ENCODE measurements around the gene EMP2.
"Not testable (repeated sequence)": the region's sequence is repeated elsewhere in the genome, so short reads cannot be mapped to it uniquely, and the experiment has no call there.

Gene EMP2

DNA sequence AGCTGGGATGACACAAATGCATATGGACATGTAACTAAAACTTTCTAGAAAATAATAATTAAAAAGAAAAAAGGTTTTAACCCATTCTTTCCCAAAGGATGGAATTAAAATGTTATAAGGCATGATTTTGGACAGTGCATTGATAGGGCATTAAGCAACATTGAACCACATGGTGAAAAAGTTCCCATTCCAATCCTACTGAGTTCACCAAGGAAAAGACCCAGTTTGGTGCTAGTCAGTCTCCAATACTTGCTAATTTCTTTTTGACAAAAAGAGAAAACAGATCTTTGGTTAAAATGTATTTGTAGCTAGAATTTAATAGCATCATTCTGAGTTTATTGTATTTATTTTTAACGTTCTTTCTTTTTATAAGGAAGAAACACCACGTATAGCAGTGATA is 28.1 kb downstream of the EMP2 start:
- DNase-seq (ENCODE audit: low spot score), result peak; percentile 29

DNA sequence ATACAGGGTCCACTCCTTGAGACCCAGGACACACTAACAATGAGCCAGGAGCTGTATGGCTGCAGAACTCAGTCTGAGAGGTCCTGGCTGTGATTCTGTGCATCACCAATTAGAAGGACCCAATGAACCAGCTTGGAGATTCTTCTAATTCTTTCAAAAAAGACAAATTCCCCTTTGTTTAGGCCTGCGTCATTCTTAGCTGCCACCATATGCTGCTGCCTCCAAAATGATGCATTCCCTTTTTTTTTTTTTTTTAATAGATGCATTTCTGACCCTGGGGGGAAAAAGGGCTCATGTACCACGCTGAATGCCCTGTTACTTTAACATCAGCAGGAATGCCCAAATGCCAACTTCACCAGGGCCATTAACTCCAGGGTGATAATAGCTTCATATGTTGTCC is 28.5 kb downstream of the EMP2 start:
- DNase-seq (ENCODE audit: low spot score), result no peak

DNA sequence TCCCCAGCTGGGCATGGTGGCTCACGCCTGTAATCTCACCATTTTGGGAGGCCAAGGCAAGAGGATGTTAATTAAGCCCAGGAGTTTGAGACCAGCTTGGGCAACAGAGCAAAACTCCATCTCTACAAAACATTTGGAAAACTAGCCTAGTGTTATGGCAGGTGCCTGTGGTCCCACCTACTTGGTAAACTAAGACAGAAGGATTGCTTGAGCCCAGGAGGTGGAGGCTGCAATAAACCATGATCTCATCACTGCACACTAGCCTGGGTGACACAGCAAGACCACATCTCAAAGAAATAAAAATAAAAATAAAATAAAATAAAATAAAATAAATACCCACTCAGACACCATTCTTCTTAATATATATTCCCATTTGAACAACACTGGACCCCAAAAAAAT is 32.0 kb downstream of the EMP2 start:
- no peak for DNase-seq (ENCODE audit: low spot score)

- DNase-seq (ENCODE audit: low spot score), result no peak
Observed at GRCh38 chr16:10547708-10548107, 32.7 kb downstream of the EMP2 start.

- DNase-seq (ENCODE audit: low spot score), result no peak
Observed at GRCh38 chr16:10543231-10543977, 37.0 kb downstream of the EMP2 start.

DNA sequence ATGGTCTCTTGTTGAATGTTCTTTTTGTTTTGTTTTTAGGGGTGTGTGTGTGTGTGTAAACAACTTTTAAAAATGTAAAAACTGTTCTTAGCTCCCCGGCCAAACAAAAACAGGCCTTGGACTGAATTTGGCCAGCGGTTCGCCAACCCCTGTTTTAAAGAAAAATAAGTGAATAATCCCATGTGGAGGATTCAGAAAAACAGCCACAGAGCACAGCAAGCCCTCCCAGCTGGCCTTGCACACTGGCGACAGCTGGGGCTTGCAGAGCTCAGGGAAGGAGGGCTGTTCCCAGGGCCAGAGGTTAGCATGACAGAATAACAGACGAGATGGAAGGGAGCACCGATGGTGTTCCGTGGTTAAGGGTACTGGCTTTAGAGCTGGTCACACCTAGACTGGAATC is 39.0 kb downstream of the EMP2 start:
- DNase-seq (ENCODE audit: low spot score), result no peak

DNA sequence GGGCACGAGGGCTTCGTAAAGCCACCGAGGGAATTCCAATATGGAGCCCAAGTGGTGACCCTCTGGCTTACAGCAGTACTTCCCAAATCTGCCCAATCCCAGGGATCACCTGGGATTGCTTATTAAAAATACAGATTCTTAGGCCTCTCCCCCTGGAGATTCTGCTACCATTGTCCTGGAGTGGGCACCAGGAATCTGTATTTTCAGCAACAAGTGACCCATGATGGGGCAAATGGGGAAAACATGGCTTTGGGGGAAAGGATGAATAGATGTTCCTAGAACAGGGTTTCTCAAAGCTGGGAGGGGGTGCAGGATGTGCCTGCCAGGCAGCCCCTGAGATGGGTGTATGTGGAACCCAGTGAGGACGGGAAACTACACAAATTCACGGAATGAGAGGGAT is 40.6 kb downstream of the EMP2 start:
- no peak for DNase-seq (ENCODE audit: low spot score)

- DNase-seq (ENCODE audit: low spot score), result no peak
Observed at GRCh38 chr16:10539236-10539635, 41.2 kb downstream of the EMP2 start.

- DNase-seq (ENCODE audit: low spot score), result no peak
Observed at GRCh38 chr16:10538583-10538982, 41.8 kb downstream of the EMP2 start.

DNA sequence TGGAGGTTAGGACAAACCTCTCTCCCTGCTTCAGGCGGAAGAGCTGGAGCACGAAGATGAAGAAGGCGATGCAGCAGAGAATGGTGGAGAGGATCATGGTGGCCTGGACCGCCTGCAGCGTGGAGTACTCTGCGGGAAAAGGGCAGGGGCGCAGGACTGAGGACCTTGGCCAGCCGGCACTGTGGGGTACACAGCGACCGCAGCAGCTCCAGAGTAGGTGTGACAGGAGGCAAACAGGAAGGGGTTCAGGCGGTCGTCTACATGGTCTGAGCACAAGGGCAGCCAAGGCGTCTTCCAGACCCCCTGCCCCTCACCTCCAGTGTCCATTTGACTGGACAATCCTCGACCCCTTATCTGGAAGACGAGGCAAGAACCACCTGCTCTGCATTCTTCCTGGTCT is 42.5 kb downstream of the EMP2 start:
- DNase-seq (ENCODE audit: low spot score), result no peak

DNA sequence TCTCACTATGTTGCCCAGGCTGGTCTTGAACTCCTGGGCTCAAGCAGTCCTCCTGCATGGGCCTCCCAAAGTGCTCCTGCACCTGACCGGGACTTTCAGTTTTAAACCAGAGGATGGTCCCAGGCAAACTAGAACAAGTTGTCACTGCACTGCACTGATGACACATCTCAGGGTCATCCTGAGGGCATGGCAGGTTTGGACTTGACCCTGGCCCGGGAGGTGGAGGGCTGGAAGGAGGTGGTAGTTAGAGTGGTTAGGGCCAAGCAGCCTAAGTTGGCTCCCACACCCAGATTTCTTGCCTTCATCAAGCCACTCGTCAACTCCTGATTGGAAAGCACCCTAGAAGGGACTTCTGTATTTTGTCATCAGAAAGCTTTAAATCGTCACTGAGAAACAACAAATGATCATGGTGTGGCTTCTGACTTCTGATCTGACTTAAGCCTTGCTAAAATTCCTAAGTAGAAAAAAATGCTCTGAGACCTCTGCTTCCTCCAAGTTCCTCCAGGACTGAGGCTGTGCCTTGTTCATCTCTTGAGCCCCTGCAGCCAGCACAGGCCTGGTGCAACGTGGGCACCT is 43.5 kb downstream of the EMP2 start:
- DNase-seq (ENCODE audit: low spot score), result no peak

- DNase-seq (ENCODE audit: low spot score), result not testable (repeated sequence)
Observed at GRCh38 chr16:10536328-10536727, 44.1 kb downstream of the EMP2 start.

- no peak for DNase-seq (ENCODE audit: low spot score)
Observed at GRCh38 chr16:10535461-10535860, 44.9 kb downstream of the EMP2 start.

DNA sequence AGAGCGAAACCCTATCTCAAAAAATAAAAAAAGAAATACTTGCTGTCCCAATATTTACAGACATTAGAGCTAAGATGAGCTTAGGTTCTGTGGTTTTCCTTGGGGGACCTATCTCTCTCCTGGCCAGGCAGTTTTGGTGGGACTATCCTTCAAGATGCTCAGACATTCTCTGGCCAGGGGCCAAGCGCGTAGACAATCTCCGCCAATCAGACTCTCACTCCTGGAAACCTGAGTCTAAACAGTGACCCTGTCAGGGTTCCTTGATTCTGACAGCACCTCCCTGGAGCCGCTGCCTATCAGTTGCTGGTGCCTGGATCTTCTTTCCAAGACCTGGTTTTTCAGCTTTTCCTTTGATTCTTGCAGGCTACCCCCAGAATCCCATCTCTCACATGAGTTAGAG is 45.6 kb downstream of the EMP2 start:
- DNase-seq (ENCODE audit: low spot score), result no peak

- DNase-seq (ENCODE audit: low spot score), result not testable (repeated sequence)
Observed at GRCh38 chr16:10533612-10534011, 46.8 kb downstream of the EMP2 start.

- no peak for DNase-seq (ENCODE audit: low spot score)
Observed at GRCh38 chr16:10531582-10531981, 48.8 kb downstream of the EMP2 start.

GRCh38 chr16:10530685-10531084 is 49.7 kb downstream of the EMP2 start:
- no peak for DNase-seq (ENCODE audit: low spot score)

DNA sequence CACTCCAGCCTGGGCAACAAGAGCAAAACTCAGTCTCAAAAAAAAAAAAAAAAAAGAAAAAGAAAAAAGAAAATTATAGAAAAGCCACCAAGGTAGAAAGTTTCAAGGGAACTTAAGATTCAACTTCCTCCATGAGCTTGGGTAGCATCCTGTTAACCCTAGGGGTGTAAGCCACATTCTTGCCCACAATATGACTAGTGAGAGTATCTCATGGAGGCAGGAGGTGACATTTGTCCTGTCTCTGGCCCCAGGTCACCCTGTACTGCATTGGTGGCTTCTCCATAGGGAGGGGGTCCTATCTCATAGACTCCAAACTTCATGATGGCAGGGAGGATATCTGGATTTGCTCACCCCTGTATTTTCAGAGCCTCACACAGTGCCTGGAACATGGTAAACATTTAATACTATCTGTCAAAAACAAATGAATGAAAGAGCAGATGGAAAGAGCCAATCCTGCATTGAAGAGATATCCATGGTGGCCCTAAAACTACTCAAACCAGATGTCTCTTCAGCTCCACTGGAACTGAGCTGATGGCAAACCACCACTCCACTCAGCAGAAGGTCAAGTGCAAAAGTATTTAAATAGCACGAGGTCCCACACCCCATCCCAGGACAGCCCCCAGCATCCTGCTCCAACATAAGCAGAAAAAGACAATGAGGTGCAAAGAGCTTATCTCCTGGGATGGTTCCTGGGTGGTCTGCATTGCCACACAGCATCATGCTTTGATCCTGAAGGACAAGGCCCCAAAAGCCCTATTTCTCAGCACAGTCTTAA is 50.3 kb downstream of the EMP2 start:
- DNase-seq (ENCODE audit: low spot score), result no peak

- no peak for DNase-seq (ENCODE audit: low spot score)
Observed at GRCh38 chr16:10528635-10529034, 51.8 kb downstream of the EMP2 start.

GRCh38 chr16:10526962-10527361 is 53.4 kb downstream of the EMP2 start:
- DNase-seq (ENCODE audit: low spot score), result no peak

GRCh38 chr16:10525214-10525825 is 55.1 kb downstream of the EMP2 start:
- no peak for DNase-seq (ENCODE audit: low spot score)

DNA sequence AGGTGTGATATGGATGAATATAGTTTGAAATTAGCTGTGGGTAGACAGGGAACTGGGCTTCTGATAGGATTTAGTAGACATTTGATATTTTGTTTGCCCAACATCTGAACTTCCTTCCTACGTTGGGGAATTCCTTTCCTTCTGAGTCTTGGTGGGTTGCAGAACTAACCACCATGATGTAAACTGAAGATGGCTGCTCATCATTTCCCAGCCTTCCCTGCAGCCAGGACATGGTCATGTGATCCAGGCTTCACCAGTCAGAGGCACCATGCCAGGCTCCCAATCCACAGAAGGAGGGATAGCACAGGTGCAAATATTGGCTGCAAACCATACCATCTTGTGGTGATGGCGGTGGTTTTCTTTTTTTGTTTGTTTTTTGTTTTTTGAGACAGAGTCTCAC is 57.4 kb downstream of the EMP2 start:
- no peak for DNase-seq (ENCODE audit: low spot score)

Measured in AG08395 (cell line).